SU-DHL-6 (cell line): ENCODE measurements around the gene PFN4.

Experiments
- H2AFZ ChIP-seq: fragments of 200-600 bp; sonication (generic); 2 replicates; pipeline ENCODE4 v1.6.1; 2014; ENCODE audit warnings: low read depth, mild to moderate bottlenecking, moderate library complexity, mixed read lengths, antibody characterized with exemption, low read length; ENCODE audit not compliant: severe bottlenecking
- H3F3A ChIP-seq: fragments of 200-600 bp; shearing (Covaris generic); 2 replicates; pipeline ENCODE4 v1.6.0; 2016; ENCODE audit warnings: antibody characterized with exemption, mild to moderate bottlenecking; ENCODE audit not compliant: insufficient read depth
- H3K27ac ChIP-seq: fragments of 200-600 bp; sonication (generic); 2 replicates; pipeline ENCODE4 v1.5.1; 2016; ENCODE audit warnings: low read depth, mild to moderate bottlenecking, low read length, moderate library complexity, mixed read lengths
- H3K27me3 ChIP-seq: fragments of 200-600 bp; sonication (generic), shearing (Covaris generic); 2 replicates; pipeline ENCODE4 v1.6.0; 2014; ENCODE audit warnings: mild to moderate bottlenecking, low read length
- H3K36me3 ChIP-seq: fragments of 200-600 bp; sonication (generic); 2 replicates; pipeline ENCODE4 v1.6.1; 2014; ENCODE audit warnings: mild to moderate bottlenecking, low read length, mixed read lengths
- H3K4me2 ChIP-seq: fragments of 300-600, 200-600 bp; shearing (Covaris generic), sonication (generic); 2 replicates; pipeline ENCODE4 v1.6.0; 2014; ENCODE audit warnings: low read length, low read depth, mild to moderate bottlenecking; ENCODE audit not compliant: poor library complexity, severe bottlenecking
- H3K4me3 ChIP-seq: fragments of 200-600 bp; sonication (generic); 2 replicates; pipeline ENCODE4 v1.5.1; 2014; ENCODE audit warnings: antibody characterized with exemption, low read length, mild to moderate bottlenecking, mixed read lengths; ENCODE audit not compliant: insufficient read depth, poor library complexity, severe bottlenecking
- H3K79me2 ChIP-seq: fragments of 200-600 bp; sonication (generic); 2 replicates; pipeline ENCODE4 v1.6.1; 2014; ENCODE audit warnings: mild to moderate bottlenecking, low read length, moderate library complexity; ENCODE audit not compliant: insufficient read depth
- H3K9ac ChIP-seq: fragments of 200-600 bp; sonication (generic); 2 replicates; pipeline ENCODE4 v1.7.0; 2014; ENCODE audit warnings: mild to moderate bottlenecking, low read length
- H3K9me2 ChIP-seq: fragments of 200-600 bp; sonication (generic); replicated peaks from 2 replicates; pipeline ENCODE4 v1.6.1; 2014; ENCODE audit warnings: low read length; ENCODE audit not compliant: insufficient read depth
- H3K9me3 ChIP-seq: fragments of 200-600 bp; sonication (generic); 2 replicates; pipeline ENCODE4 v1.6.1; 2014; ENCODE audit warnings: low read length, mixed read lengths; ENCODE audit not compliant: insufficient read depth
- H4K20me1 ChIP-seq: fragments of 200-600 bp; sonication (generic); 2 replicates; pipeline ENCODE4 v1.6.1; 2014; ENCODE audit warnings: low read depth, mild to moderate bottlenecking, antibody characterized with exemption, low read length, moderate library complexity, mixed read lengths
- CTCF ChIP-seq: fragments of 200-600 bp; sonication (generic); IDR thresholded peaks from one replicate; pipeline ENCODE4 v1.5.1; 2017; ENCODE audit warnings: antibody characterized with exemption, mild to moderate bottlenecking, low read length, moderate library complexity; ENCODE audit not compliant: insufficient read depth, poor library complexity, severe bottlenecking
- EZH2phosphoT487 ChIP-seq: fragments of 200-600 bp; sonication (generic), shearing (Covaris generic); conservative IDR thresholded peaks from 2 replicates; pipeline ENCODE4 v1.6.1; 2018; ENCODE audit warnings: mild to moderate bottlenecking, antibody characterized with exemption, low read length, moderate library complexity, mixed read lengths

Gene PFN4

GRCh38 chr2:24121469-24121868, 1.7 kb downstream of the PFN4 start:
- TF ChIP-seq EZH2phosphoT487 (no peak), CTCF (no peak)
- Histone ChIP-seq H3K9me2 (no peaks in the 10 kb centered on the region), H3K9ac (no peak overlapping the region), H3K9me3 (no peaks in the 10 kb centered on the region), H4K20me1 (no peaks in the 10 kb centered on the region), H2AFZ (no peak overlapping the region), H3K27me3 (no peaks in the 10 kb centered on the region), H3K36me3 (no peaks in the 10 kb centered on the region), H3K27ac (no peak overlapping the region), H3F3A (peaks cover 16% of the 10 kb centered on the region), H3K4me2 (no peak overlapping the region), H3K79me2 (peaks cover 9% of the 10 kb centered on the region), H3K4me3 (no peak overlapping the region)

GRCh38 chr2:24121066-24121465, 2.1 kb downstream of the PFN4 start:
- no peak overlapping the region for H3K4me2 ChIP-seq
- no peak overlapping the region for H3K9ac ChIP-seq
- no peak overlapping the region for H3K27ac ChIP-seq
- peaks cover 9% of the 10 kb centered on the region for H3K79me2 ChIP-seq
- H4K20me1 ChIP-seq: no peaks in the 10 kb centered on the region
- TF ChIP-seq CTCF (no peak), EZH2phosphoT487 (no peak)
- no peak overlapping the region for H3K4me3 ChIP-seq
- no peaks in the 10 kb centered on the region for H3K36me3 ChIP-seq
- no peaks in the 10 kb centered on the region for H3K9me3 ChIP-seq
- H3F3A ChIP-seq: peaks cover 14% of the 10 kb centered on the region
- H2AFZ ChIP-seq: no peak overlapping the region
- H3K27me3 ChIP-seq: no peaks in the 10 kb centered on the region
- H3K9me2 ChIP-seq: no peaks in the 10 kb centered on the region

- no peaks in the 10 kb centered on the region for H3K9me3 ChIP-seq
- no peak overlapping the region for H3K4me3 ChIP-seq
- no peak overlapping the region for H3K9ac ChIP-seq
- peaks cover 11% of the 10 kb centered on the region; the same call in 1 of the 2 replicates for H3F3A ChIP-seq
- H3K27ac ChIP-seq: no peak overlapping the region
- H3K27me3 ChIP-seq: no peaks in the 10 kb centered on the region
- no peak overlapping the region for H2AFZ ChIP-seq
- no peak for TF ChIP-seq CTCF
- TF ChIP-seq EZH2phosphoT487: no peak
- H3K4me2 ChIP-seq: no peak overlapping the region
- H4K20me1 ChIP-seq: no peaks in the 10 kb centered on the region
- no peaks in the 10 kb centered on the region for H3K36me3 ChIP-seq
- H3K79me2 ChIP-seq: no peaks in the 10 kb centered on the region
- H3K9me2 ChIP-seq: no peaks in the 10 kb centered on the region
These were observed 5.2 kb downstream of the PFN4 start for GRCh38 chr2:24117902-24118301.

GRCh38 chr2:24115057-24115456, 8.1 kb downstream of the PFN4 start:
- no peak for TF ChIP-seq EZH2phosphoT487
- no peak for TF ChIP-seq CTCF
- Histone ChIP-seq H3K9ac (no peak overlapping the region), H3K79me2 (no peaks in the 10 kb centered on the region), H3K9me2 (no peaks in the 10 kb centered on the region), H2AFZ (no peak overlapping the region), H3F3A (no peaks in the 10 kb centered on the region), H3K27ac (no peak overlapping the region), H4K20me1 (no peaks in the 10 kb centered on the region), H3K4me3 (no peak overlapping the region), H3K36me3 (no peaks in the 10 kb centered on the region), H3K4me2 (no peak overlapping the region), H3K27me3 (no peaks in the 10 kb centered on the region), H3K9me3 (no peaks in the 10 kb centered on the region)
